Hepatocyte (in vitro differentiated cells): ENCODE data around the gene OPCML.

Experiments
- EZH2phosphoT487 ChIP-seq: fragments of 200-600 bp; sonication (generic); IDR thresholded peaks from one replicate; pipeline ENCODE4 v1.6.1; 2018; ENCODE audit warnings: antibody characterized with exemption, mild to moderate bottlenecking, low read depth, moderate library complexity; ENCODE audit not compliant: unreplicated experiment, severe bottlenecking
- TF ChIP-seq, protein P1 (sequence below): fragments of 200-600 bp; sonication (generic); IDR thresholded peaks from 2 replicates; pipeline ENCODE4 v1.5.1; 2016; ENCODE audit warnings: antibody characterized with exemption, mild to moderate bottlenecking; ENCODE audit not compliant: poor library complexity

DNA sequence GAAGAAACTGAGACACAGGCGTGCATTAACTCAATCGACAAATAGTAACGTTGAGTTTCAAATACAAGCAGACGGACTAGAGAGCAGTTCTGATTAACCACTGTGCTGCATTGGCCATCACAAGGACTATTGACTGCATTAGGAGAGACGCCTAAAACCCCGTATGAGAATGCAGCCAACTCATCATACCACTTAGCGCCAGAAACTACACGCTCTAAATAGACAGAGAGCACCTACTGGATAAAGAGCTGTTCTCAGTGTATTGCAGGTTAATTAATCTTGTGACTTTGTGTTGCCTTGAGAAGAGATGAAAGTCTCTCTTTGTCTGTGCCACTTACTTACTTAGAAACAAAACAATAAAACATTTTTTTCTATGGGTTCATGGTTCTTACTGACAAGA lies 484.0 kb downstream of the OPCML start:
- TF ChIP-seq, protein P1, sequence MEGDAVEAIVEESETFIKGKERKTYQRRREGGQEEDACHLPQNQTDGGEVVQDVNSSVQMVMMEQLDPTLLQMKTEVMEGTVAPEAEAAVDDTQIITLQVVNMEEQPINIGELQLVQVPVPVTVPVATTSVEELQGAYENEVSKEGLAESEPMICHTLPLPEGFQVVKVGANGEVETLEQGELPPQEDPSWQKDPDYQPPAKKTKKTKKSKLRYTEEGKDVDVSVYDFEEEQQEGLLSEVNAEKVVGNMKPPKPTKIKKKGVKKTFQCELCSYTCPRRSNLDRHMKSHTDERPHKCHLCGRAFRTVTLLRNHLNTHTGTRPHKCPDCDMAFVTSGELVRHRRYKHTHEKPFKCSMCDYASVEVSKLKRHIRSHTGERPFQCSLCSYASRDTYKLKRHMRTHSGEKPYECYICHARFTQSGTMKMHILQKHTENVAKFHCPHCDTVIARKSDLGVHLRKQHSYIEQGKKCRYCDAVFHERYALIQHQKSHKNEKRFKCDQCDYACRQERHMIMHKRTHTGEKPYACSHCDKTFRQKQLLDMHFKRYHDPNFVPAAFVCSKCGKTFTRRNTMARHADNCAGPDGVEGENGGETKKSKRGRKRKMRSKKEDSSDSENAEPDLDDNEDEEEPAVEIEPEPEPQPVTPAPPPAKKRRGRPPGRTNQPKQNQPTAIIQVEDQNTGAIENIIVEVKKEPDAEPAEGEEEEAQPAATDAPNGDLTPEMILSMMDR = no peak
- TF ChIP-seq EZH2phosphoT487 = no peak
